GM21526 (cell line): ENCODE data around the gene ESX1.
"Not testable (repeated sequence)": the region's sequence is repeated elsewhere in the genome, so short reads cannot be mapped to it uniquely, and the experiment has no call there.

Experiments
- ATAC-seq: cut with Tn5 transposase; IDR thresholded peaks from one replicate; pipeline ENCODE4 v1.9.1; 2021; ENCODE audit warnings: moderate library complexity; ENCODE audit not compliant: unreplicated experiment, low FRiP score

ESX1 gene

GRCh38 chrX:104254442-104255115 lies at the start of gene ESX1:
ESX1 (minus strand) TSS chrX:104254933; CDS start chrX:104254849, 84 bp downstream.
- ATAC-seq = no peak

DNA sequence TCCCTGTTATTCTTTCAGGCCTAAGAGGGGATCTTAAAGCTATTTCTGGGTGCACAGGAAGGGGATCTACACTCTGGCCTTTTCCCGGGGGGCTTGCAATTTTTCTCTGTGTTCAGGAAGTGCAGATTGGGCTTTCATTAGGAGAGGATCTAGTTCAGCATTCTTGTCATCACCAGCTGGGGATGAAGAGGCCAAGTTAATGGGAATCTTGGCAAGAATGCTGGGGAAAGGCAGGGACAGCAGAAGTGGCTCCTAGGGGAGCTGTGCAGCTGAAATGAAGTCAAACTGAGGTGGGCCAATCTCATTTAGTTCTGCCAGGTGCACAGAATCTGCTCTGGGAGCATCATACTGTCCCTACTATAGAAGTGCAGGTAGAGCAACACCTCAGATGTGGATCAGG lies 40.9 kb upstream of the ESX1 start:
- ATAC-seq = no peak

DNA sequence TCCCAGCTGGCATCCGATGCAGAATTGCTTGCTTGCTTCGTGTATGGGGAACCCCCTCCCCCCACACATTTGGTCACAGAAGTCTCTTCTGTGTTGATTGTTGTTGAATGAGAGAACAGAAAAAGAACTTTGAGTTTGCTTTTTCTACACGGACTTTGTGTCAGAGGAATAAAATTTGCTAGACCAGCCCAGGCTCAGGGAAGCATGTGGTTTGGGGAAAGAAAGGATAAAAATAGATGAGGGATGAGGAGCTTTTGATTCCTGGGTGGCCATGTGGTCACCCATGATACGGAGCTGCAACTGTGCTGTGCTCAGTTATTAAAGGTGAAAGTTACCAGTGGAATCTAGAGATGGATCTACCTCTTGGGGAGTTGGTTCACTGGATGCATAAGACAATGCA lies 34.2 kb upstream of the ESX1 start:
- ATAC-seq = no peak

- no peak for ATAC-seq
Measured at GRCh38 chrX:104288269-104288668, 33.5 kb upstream of the ESX1 start.

DNA sequence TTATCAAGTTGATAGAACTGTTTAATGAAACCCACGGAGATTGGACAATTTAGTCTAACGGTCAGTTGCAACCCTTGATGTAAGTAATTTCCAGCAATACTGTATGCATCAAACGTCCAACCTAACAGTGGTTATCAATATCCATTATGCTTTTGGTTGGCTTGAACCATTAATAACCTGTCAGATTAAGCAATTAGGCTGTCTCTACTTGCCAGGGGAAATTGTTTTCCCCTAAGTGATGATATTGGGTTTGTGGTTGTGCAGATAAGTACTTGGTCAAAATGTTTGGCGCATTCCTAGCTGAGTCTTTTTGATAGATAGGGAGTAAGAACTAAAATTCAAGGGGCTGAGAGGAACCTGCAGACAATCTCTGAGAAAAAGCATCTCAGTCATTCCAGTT lies 30.5 kb upstream of the ESX1 start:
- no peak for ATAC-seq

DNA sequence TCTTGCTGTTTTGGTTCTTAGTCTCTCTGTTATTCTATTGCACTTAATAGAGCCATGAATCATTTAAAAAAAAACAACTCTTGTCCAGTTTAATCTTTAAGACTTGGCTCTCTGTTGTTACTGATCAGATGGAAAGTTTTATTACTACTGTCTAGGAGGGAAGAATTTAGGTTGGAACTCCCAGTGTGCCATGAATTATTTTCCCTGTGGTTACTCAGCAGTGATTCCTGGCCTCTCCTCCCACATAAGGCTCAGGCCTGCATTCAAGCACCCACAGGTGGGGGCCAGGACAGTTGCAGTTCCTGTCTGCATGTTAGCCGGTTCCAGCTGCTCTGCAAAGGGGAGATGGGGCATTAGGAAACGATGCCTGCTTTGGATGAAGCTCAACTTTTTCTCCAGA lies 29.8 kb upstream of the ESX1 start:
- no peak for ATAC-seq

DNA sequence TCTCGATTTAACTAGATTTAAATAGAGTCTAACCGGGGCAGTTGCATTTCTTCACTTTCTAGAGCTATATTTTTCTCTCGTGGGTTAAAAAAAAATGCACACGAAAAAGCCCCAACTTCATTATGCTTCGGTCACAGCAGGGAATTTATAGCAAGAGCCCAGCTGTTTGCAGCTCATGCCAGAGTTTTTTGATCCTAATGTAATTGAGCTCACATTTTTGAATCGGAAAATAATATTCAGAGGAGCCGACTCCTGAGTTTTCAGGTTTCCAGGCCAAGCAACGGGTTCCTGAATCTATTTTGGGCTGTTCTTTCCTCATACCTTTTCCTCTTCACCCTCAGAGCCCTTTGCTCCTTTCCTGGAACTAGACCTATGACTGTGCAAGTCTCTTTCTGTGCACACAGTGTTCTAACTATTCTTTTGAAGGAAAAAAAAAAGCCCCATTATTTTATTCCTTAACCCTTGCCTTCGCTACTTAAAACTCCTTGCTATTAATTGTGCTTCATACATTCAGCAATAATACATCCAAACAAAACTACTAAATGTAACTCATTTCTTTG lies 27.5 kb upstream of the ESX1 start:
- ATAC-seq = no peak

GRCh38 chrX:104281564-104281963 lies 26.8 kb upstream of the ESX1 start:
- no peak for ATAC-seq

- ATAC-seq = no peak
Measured at GRCh38 chrX:104280609-104281008, 25.9 kb upstream of the ESX1 start.

- no peak for ATAC-seq
Measured at GRCh38 chrX:104270916-104271512, 16.3 kb upstream of the ESX1 start.

GRCh38 chrX:104270212-104270611 lies 15.5 kb upstream of the ESX1 start:
- no peak for ATAC-seq

DNA sequence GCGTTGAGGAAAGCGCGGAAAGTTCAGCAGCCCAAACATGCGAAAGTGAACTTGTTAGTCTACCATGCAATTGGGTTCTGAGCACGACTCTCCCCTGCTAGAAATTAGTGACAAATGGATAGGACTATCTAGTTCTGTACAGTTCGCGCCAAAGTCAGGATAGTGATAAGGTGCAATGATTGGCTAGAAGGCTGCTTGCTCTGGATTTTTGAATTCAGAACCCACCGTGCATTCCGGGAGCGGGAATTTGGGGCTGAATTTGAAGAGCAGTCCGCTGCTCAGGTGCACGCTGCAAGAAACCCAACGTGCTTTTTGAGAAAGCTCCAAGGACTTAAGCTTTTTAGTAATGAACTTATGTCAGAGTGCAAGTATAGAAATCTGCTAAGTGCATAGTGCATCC lies 732 bp upstream of the ESX1 start:
- ATAC-seq = no peak

DNA sequence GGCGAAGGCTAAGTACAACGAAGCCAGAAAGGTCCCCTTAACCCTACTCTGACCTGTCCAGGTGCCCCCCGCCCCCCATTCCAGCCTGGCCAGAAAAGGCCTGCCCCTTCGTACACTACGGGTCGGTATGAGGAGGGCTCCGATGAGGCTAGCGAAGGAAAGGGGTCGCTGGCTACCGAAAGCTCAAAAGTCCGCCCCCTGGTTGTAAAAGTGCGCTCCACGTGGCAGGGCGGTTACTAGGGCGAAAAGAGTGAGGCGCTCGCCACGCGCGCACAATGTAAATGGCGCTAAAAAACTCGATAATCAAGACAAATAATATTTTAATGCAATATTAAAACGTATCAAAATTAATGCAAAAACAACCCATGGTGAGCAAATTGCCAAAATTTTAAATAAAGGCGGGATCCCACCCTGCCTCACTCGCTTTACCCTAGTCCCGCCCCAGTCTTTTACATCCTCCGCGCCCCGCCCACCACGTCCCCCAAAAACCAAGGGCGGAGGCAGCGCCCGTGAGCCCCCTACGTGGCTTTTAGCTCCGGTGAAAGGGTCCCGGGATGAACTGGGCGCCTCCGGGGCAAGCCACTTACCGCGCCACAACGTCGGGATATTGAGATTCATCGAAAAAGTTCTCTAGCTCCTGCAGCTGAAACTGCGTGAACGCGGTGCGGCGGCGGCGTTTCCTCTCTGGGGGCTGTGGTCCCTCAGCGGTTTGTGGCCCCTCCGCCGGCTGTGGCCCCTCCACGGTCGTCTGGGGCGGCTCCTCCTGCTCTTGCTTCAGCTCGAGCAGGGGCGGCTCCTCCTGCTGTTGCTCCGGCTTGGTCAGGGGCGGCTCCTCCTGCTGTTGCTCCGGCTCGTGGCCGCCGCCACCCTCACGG lies 929 bp downstream of the ESX1 start:
- ATAC-seq = no peak

DNA sequence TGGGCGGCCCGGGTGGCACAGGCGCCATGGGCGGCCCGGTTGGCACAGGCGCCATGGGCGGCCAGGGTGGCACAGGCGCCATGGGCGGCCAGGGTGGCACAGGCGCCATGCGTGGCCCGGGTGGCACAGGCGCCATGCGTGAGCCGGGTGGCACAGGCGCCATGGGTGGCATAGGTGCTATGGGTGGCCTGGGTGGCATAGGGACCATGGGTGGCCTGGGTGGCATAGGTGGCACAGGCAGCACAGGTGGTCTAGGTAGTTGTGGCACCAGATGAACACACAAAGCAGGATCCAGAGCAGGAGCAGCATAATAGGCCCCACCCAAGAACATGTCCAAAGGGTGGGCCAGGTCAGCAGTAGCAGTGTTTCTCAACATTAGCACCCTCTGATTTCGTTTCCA lies 4.3 kb downstream of the ESX1 start:
- ATAC-seq = no peak

- not testable (repeated sequence) for ATAC-seq
Measured at GRCh38 chrX:104230060-104230459, 24.7 kb downstream of the ESX1 start.

DNA sequence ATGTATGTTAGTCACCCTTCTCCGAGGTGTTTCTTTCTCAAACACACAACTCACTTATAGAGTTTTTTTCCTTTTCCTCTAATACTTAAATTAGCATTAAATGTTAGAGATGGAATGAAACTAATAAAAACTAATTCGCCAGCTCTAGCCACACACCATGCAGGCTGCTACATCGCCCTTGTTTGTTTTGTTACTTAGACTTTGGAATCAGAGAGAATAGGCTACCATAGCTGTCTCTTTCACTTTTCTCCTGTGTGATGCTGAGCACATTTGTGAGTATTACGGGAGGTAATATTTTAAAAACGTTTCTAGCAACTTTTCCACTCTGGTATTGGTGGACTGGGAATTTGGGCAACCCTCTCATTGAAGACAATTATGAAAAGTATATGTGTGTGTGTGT lies 43.5 kb downstream of the ESX1 start:
- ATAC-seq = no peak

GRCh38 chrX:104205548-104205947 lies 49.2 kb downstream of the ESX1 start:
- ATAC-seq = no peak
